CD4-positive, alpha-beta T cell treated with Interleukin-15 for 1 hour (primary cell): ENCODE measurements around the gene SUMO2.
"Not testable (repeated sequence)": the region's sequence is repeated elsewhere in the genome, so short reads cannot be mapped to it uniquely, and the experiment has no call there.

Experiments
- DNase-seq: peaks from one replicate; pipeline ENCODE4 v3.0.0-alpha.2; 2020

The SUMO2 gene

DNA sequence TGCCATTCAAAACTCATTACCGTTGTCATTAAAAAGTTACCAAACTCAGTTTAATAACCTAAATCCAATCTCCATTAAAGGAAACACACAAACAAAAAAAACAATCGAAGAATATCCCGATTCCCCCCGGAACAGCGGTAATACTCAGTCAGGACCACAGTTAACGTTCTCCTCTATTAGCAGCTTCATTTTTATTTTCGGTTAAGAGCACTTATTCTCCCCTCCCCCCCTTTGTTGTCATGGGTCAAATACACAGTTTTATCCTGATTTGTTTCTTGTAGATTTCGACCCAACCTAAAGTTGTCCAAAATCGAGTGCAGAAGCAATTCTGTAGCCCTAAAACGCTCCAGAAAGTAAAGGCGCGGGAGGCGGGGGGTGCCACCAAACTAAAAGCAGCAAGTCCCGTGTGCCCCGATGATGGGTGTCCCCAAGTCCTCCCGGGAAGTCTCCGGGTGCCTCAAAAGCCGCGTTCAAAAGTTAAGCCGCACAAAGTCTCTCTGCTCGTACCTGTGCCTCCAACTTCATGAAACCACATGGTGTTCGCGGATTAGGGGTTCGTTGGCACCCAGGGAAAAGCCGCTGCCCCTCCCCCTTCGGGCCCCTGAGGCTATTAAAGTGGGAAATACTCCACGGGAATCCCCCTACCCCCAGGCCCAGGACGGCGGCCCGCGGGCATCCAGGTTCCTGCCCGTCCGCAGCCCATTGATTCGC lies 996 bp downstream of the SUMO2 start:
- DNase-seq = peak; percentile 30

GRCh38 chr17:75181110-75181509 lies 1.6 kb downstream of the SUMO2 start:
- DNase-seq = no peak

DNA sequence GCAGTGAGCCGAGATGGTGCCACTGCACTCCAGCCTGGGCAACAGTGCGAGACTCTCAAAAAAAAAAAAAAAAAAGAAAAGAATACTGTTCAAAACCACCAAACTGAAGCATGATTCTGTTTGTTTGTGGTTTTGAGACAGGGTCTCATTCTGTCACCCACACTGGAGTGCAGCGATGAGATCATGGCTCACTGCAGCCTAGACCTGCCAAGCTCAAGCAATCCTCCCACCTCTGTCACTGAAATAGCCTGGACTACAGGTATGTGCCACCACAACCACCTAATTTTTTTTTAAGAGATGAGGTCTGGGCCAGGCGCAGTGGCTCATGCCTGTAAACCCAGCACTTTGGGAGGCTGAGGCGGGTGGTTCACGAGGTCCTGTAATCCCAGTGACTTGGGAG lies 4.3 kb downstream of the SUMO2 start:
- DNase-seq = no peak

GRCh38 chr17:75176625-75177024 lies 6.1 kb downstream of the SUMO2 start:
- DNase-seq = no peak

GRCh38 chr17:75174996-75175395 lies 7.8 kb downstream of the SUMO2 start:
- DNase-seq = no peak

DNA sequence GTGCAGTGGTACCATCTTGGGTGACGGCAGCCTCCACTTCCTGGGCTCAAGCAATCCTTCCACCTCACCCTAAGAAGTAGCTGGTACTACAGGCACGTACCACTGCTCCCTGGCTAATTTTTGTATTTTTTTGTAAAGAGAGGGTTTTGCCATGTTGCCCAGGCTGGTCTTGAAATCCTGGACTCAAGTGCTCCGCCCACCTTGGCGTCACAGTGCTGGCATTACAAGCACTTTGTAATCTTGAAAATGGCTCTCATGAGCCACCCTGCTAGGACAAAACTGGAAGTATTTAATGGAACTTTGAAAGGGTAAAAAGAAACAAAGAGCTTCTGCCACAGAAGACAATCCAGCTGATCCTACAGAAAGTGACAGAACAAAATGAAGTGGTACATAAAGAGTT lies 9.2 kb downstream of the SUMO2 start:
- no peak for DNase-seq

DNA sequence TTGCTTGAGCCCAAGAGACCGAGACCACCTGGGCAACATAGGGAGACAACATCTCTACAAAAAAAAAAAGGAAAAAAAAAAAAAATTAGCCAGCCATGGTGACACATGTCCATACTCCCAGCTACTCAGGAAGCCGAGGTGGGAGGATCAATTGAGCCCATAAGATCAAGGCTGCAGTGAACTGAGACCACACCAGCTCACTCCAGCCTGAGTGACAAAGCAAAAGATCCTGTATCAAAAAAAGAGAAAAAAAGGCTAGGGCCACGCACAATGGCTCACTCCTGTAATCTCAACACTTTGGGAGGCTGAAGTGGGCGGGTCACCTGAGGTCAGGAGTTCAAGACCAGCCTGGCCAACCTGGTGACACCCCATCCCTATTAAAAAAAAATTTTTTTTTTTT lies 13.8 kb downstream of the SUMO2 start:
- DNase-seq = no peak

- not testable (repeated sequence) for DNase-seq
Observed at GRCh38 chr17:75164606-75165005, 18.2 kb downstream of the SUMO2 start.

DNA sequence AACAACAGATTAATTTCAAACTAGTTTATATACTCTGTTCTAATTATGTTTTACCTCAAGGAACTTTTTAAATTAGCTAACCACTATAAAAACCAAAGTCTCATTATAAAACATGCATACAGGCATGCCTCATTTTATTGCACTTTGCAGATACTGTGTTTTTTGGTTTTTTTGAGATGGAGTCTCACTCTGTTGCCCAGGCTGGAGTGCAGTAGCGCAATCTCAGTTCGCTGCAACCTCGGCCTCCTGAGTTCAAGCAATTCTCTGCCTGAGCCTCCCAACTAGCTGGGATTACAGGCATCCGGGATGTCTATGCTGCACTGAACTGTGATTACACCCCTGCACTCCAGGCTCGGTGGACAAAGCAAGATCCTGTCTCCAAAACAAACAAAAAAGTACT lies 19.7 kb downstream of the SUMO2 start:
- no peak for DNase-seq

- DNase-seq = no peak
Observed at GRCh38 chr17:75160211-75160610, 22.5 kb downstream of the SUMO2 start.

- no peak for DNase-seq
Observed at GRCh38 chr17:75159196-75160031, 23.3 kb downstream of the SUMO2 start.

DNA sequence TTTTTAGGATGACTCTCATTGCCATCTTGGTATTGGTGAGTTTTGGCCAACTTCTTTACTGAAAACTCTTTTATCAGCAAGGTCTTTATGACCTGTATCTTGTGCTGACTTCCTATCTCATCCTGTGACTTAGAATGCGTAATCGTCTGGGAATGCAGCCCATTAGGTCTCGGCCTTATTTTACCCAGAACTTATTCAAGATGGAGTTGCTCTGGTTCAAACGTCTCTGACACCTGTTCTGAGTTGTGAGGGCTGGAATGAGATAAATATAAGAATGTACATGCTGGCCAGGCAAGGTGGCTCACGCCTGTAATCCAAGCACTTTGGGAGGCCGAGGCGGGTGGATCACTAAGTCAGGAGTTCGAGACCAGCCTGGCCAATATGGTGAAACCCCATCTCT lies 24.3 kb downstream of the SUMO2 start:
- DNase-seq = not testable (repeated sequence)

DNA sequence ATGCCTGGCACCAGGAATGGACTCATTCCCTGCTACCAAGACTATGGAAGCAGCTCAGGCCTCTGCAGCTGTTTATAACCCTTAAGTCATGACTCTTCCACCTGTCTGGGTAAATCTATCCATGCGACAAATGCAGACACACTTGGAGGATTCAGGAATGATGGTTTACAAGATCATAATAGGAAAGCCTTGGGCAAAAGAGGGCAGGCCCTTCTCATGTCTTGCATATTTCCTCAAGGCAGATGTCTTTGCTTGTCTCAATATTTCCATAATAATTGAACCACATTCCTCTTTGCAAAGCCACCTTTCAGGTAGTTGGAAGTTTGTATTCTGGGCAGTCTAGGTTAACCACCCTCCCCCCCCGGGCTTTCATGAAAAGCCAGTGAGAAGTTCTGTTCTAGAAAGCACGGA lies 27.6 kb downstream of the SUMO2 start:
- DNase-seq = no peak

DNA sequence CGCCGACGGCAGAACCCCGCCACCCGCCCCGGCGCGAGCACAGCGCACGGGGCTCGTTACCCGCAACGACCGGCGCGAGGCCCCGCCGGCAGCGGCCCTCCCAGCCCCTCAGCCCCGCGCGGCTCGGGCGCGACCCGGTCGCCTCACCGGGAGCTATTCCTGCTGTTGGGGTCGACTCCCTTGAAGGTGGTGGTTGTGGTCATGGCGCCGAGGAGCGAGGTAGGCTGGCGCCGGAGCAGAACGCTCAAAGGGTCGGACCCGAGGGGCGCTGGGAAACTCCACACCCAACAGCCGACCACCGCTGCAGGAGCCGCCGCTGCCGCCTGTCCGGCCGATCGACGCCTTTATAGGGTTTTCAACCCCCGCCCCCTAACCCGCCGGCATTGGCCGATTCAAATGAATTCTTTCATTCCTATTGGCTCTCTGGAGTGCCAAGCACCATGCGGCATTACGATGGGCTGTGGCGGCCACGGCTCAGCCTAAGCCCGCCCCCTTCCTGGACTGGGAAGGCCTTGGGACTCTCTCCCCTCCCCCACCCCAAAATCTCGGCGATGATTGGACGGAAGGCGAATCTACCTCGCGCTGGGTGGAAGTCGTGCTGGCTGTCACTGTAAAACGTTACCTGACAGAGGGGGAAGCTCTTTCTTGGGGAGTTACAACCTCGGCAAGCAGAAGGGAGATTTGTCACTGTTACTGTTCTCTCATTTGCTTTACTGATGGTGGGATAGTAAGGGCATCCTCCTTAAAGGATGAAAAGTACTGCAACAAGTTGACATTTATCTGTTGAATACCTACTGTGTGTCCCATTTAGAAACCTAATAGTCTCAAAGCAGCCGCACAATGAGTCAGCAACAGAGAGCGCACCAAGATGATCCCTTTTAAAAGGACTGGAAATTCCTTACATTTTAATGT lies 28.3 kb downstream of the SUMO2 start, which contains the start of gene JPT1:
JPT1 (minus strand) TSS at position 318 of the 912 bp plus-strand sequence; CDS start at position 203, 115 bp downstream.
- peak; percentile 99 for DNase-seq

GRCh38 chr17:75153780-75154194 lies 29.0 kb downstream of the SUMO2 start:
- DNase-seq = no peak

- DNase-seq = no peak
Observed at GRCh38 chr17:75152922-75153779, 29.6 kb downstream of the SUMO2 start.

GRCh38 chr17:75152523-75152921 lies 30.2 kb downstream of the SUMO2 start:
- DNase-seq = no peak

GRCh38 chr17:75151930-75152329 lies 30.8 kb downstream of the SUMO2 start:
- DNase-seq = no peak

DNA sequence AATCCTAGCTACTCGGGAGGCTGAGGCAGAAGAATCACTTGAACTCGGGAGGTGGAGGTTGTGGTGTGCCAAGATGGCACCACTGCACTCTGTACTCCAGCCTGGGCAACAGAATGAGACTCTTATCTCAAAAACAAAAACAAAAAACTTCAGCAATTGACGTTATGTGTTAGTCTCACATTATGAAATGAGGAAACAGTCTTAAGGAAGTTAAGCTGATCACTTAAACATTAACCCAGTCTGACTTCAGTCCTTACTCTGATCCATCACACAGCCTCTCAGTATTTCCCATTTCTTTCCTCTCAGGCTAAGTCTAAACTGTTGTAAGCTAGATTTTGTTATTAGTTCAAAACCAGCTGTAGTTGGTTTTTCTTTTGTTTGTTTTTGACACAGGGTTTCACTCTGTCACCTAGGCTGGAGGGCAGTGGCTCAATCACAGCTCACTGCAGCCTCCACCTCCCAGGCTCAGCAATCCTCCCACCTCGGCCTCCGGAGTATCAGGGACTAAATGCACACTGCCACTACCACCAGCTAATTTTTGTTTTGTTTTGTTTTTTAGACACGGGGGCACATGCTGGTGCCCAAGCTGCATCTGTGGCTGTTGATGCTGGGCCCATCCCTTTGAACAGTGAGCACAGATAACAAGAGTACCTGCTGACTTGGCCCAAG lies 34.7 kb downstream of the SUMO2 start:
- DNase-seq = no peak

DNA sequence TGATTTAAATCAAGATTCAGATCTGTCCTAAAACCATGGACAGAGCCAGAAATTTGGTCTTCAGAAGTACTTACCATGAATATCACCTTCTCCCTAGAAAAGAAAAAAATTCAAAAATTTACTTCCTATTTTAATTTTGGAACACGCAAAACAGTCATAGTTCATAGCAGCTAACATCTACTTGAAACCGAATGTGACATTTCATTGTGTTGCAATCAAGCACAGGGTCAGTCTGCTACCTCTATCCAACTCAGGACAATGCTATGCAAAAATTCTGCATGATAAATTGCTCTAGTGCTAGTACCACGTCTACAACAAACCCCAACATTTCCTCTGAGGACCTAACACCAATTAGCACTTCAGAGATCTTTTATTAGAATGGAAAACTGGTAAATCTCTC lies 36.2 kb downstream of the SUMO2 start:
- no peak for DNase-seq

GRCh38 chr17:75144816-75145512 lies 37.8 kb downstream of the SUMO2 start:
- DNase-seq = no peak
